Keratinocyte (primary cell): Measurements from ENCODE around the gene CTXN2.

ENCODE experiments used
- CTCF ChIP-seq, 3 experiments: IDR thresholded peaks in 1 of 3; conservative IDR thresholded peaks in 1 of 3; optimal IDR thresholded peaks in 1 of 3; 2 replicates in 2 of 3; 3 replicates in 1 of 3; pipeline versions ENCODE3 to v1.5.1; 2011; ENCODE audit warnings: low read length in 3 of 3, mild to moderate bottlenecking in 3 of 3, moderate library complexity in 2 of 3, control low read depth in 1 of 3, inconsistent platforms in 1 of 3; ENCODE audit not compliant: insufficient read depth in 2 of 3; ENCODE audit errors: extremely low read depth in 1 of 3
- EZH2 ChIP-seq: IDR thresholded peaks from one replicate; pipeline ENCODE4 v1.6.1; 2012; ENCODE audit warnings: inconsistent platforms, mild to moderate bottlenecking, low read length, moderate library complexity

- TF ChIP-seq EZH2 (no peak), CTCF (optimal IDR thresholded peaks at IDR 0.05 in 1 of 3, IDR thresholded peaks at IDR 0.05 in 1 of 3, conservative IDR thresholded peaks at IDR 0.05 in 1 of 3; ENCODE audit: extremely low read depth in 1 of 3, insufficient read depth in 2 of 3, low read length in 3 of 3) (no peak)
These were observed 16.3 kb upstream of the CTXN2 start for GRCh38 chr15:48175126-48175525.
